Left ventricle myocardium inferior (tissue), 1 donor: ENCODE data around the gene OR5B3. TPM values are rescaled to one million over a fixed set of nuclear protein-coding genes. Genes with fewer than 3 reads are reported as not detected.

ENCODE experiments used
- DNase-seq: peaks from one replicate; pipeline ENCODE4 v3.0.0-alpha.2; 2020
- H3K27ac ChIP-seq: fragments of 200-600 bp; replicated peaks from 2 replicates; pipeline ENCODE4 v1.8.0; 2021
- H3K27me3 ChIP-seq: fragments of 200-600 bp; 2 replicates; pipeline ENCODE4 v1.8.0; 2021; ENCODE audit warnings: low read depth
- H3K36me3 ChIP-seq: fragments of 200-600 bp; 2 replicates; pipeline ENCODE4 v1.8.0; 2021
- H3K4me1 ChIP-seq: fragments of 200-600 bp; 2 replicates; pipeline ENCODE4 v1.8.0; 2021
- H3K4me3 ChIP-seq: fragments of 200-600 bp; 2 replicates; pipeline ENCODE4 v1.8.0; 2021; ENCODE audit warnings: mild to moderate bottlenecking, moderate library complexity
- H3K9me3 ChIP-seq: fragments of 200-600 bp; replicated peaks from 2 replicates; pipeline ENCODE4 v1.8.0; 2021
- intact Hi-C: fragments of 100-400 bp; cut with micrococcal nuclease; formaldehyde crosslinking; loops from one replicate; pipeline ENCODE4 v1.11.0; 2022
- total RNA-seq: library from RNA; stranded (reverse); fragmentation: NEBNext Ultra II Directional; extraction: Animal tissue kit (Norgen Biotek cat#: 25700); gene quantifications from one replicate; pipeline ENCODE4 v1.2.1, GENCODE V29; 2021
- TF ChIP-seq, protein P1 (sequence below): fragments of 200-600 bp; IDR thresholded peaks from 2 replicates; pipeline ENCODE4 v1.8.0; 2021; ENCODE audit warnings: antibody characterized with exemption, mild to moderate bottlenecking, borderline replicate concordance
- donor health status: DM: no; HTN: yes; CAD: no; lungs with severe emphysema.

OR5B3 gene
- total RNA-seq, 1 donor from 2014 or later = not detected

DNA sequence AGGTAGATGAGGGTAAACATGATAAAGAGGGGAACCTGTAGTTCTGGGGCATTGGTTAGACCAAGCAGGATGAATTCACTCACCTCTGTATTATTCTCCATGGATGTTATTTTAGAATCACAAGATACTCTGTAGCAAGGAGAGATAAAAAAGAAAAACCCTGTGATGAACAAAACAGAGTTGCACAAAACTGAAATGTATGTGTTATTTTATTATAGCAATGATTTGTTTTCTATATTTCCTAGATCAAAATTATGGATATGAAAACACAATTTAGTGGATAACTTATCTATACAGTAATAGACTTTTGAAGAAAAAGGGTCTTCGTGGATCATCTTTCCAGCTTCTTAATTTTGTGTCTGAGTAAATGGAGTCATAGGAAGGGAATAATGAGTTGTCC is 47.7 kb downstream of the OR5B3 start, which contains the start of gene OR5B17:
TSS of gene OR5B17 (minus strand) at position 101 of the 400 bp plus-strand sequence. CDS start at position 101, 0 bp downstream.
- Histone ChIP-seq H3K27me3 (no peaks in the 10 kb centered on the region), H3K4me1 (no peaks in the 10 kb centered on the region), H3K27ac (no peak within 1 kb of the TSS), H3K36me3 (no peaks in the 10 kb centered on the region), H3K4me3 (no peak within 1 kb of the TSS), H3K9me3 (no peaks in the 10 kb centered on the region)
- no peak for DNase-seq
- intact Hi-C loops = no loop called here
- TF ChIP-seq, protein P1, sequence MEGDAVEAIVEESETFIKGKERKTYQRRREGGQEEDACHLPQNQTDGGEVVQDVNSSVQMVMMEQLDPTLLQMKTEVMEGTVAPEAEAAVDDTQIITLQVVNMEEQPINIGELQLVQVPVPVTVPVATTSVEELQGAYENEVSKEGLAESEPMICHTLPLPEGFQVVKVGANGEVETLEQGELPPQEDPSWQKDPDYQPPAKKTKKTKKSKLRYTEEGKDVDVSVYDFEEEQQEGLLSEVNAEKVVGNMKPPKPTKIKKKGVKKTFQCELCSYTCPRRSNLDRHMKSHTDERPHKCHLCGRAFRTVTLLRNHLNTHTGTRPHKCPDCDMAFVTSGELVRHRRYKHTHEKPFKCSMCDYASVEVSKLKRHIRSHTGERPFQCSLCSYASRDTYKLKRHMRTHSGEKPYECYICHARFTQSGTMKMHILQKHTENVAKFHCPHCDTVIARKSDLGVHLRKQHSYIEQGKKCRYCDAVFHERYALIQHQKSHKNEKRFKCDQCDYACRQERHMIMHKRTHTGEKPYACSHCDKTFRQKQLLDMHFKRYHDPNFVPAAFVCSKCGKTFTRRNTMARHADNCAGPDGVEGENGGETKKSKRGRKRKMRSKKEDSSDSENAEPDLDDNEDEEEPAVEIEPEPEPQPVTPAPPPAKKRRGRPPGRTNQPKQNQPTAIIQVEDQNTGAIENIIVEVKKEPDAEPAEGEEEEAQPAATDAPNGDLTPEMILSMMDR = no peak

DNA sequence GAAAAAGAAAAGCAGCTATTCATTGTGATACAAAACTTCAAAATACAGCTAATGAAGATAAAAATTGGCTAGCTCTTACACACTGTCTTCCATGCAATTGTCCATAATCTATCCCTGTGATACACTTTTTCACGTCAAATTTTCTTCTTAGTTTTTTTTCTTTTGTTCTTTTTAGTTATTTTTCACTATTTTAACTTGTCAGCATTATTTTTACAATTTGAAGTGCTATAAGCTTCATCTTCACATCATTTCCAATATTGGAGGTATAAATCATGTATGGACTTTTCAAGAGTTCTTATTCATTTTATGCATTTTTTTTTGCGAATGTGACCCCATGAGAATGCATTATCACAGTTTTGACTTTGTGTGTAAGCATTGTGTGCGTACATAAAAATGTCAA is 51.9 kb downstream of the OR5B3 start:
- no peak for DNase-seq
- H3K36me3 ChIP-seq = no peaks in the 10 kb centered on the region
- no peak overlapping the region for H3K27ac ChIP-seq
- H3K27me3 ChIP-seq = no peaks in the 10 kb centered on the region
- no peaks in the 10 kb centered on the region for H3K9me3 ChIP-seq
- no peaks in the 10 kb centered on the region for H3K4me1 ChIP-seq
- TF ChIP-seq, protein P1 = no peak
- no peak overlapping the region for H3K4me3 ChIP-seq
- intact Hi-C loops = no loop called here

Other genes with a start within 250 kb of the OR5B3 start
- not detected for gene OR9Q2, start 217.8 kb downstream of the OR5B3 start, total RNA-seq
- gene OR1S2, start 202.7 kb downstream of the OR5B3 start, total RNA-seq = not detected
- gene OR1S1, start 194.2 kb downstream of the OR5B3 start, total RNA-seq = not detected
- not detected for gene OR10Q1, start 178.0 kb downstream of the OR5B3 start, total RNA-seq
- gene OR10W1, start 138.6 kb downstream of the OR5B3 start, total RNA-seq = not detected
- gene OR5B17, start 47.8 kb downstream of the OR5B3 start, total RNA-seq = not detected
- gene OR5B2, start 21.2 kb upstream of the OR5B3 start, total RNA-seq = not detected
- not detected for gene OR5B12, start 35.4 kb upstream of the OR5B3 start, total RNA-seq
- gene OR5B21, start 101.2 kb upstream of the OR5B3 start, total RNA-seq = not detected
- 4.4 TPM for gene LPXN, start 169.0 kb upstream of the OR5B3 start, total RNA-seq
- gene ZFP91, start 172.2 kb upstream of the OR5B3 start, total RNA-seq = 60.5 TPM
- gene CNTF, start 215.8 kb upstream of the OR5B3 start, total RNA-seq = 0.93 TPM